SW480 (cell line): ENCODE measurements around the gene NABP1.
A peak's percentile ranks its signal among the peaks of the same experiment; 100 is the strongest.

Source experiments
- DNase-seq: peaks from one replicate; pipeline ENCODE4 v3.0.0-alpha.2; 2016; ENCODE audit warnings: low spot score

The NABP1 gene

GRCh38 chr2:191680639-191681038, 2.7 kb downstream of the NABP1 start:
- no peak for DNase-seq

- no peak for DNase-seq
Measured at GRCh38 chr2:191682126-191682525, 4.2 kb downstream of the NABP1 start.

- DNase-seq, result no peak
Measured at GRCh38 chr2:191686066-191686465, 8.1 kb downstream of the NABP1 start.

GRCh38 chr2:191686729-191687128, 8.8 kb downstream of the NABP1 start:
- DNase-seq, result no peak

GRCh38 chr2:191687867-191688266, 9.9 kb downstream of the NABP1 start:
- no peak for DNase-seq

GRCh38 chr2:191688934-191689695, 11.2 kb downstream of the NABP1 start:
- peak; percentile 70 for DNase-seq

GRCh38 chr2:191690327-191690726, 12.4 kb downstream of the NABP1 start:
- DNase-seq, result no peak

GRCh38 chr2:191691016-191691735, 13.2 kb downstream of the NABP1 start:
- DNase-seq, result peak; percentile 78

- DNase-seq, result no peak
Measured at GRCh38 chr2:191691898-191692297, 14.0 kb downstream of the NABP1 start.

GRCh38 chr2:191692502-191693115, 14.7 kb downstream of the NABP1 start:
- no peak for DNase-seq

GRCh38 chr2:191693166-191693565, 15.2 kb downstream of the NABP1 start:
- DNase-seq, result no peak

GRCh38 chr2:191693778-191694177, 15.8 kb downstream of the NABP1 start:
- no peak for DNase-seq

- DNase-seq, result no peak
Measured at GRCh38 chr2:191696001-191696400, 18.1 kb downstream of the NABP1 start.

GRCh38 chr2:191696966-191697365, 19.0 kb downstream of the NABP1 start:
- DNase-seq, result no peak

- no peak for DNase-seq
Measured at GRCh38 chr2:191697870-191698269, 19.9 kb downstream of the NABP1 start.

GRCh38 chr2:191699341-191699945, 21.5 kb downstream of the NABP1 start:
- no peak for DNase-seq

- DNase-seq, result no peak
Measured at GRCh38 chr2:191701029-191701428, 23.1 kb downstream of the NABP1 start.

- DNase-seq, result no peak
Measured at GRCh38 chr2:191701696-191702095, 23.8 kb downstream of the NABP1 start.

GRCh38 chr2:191703079-191703725, 25.3 kb downstream of the NABP1 start:
- no peak for DNase-seq

- no peak for DNase-seq
Measured at GRCh38 chr2:191705084-191705483, 27.1 kb downstream of the NABP1 start.

GRCh38 chr2:191705701-191706100, 27.8 kb downstream of the NABP1 start:
- no peak for DNase-seq

GRCh38 chr2:191706791-191707190, 28.9 kb downstream of the NABP1 start:
- DNase-seq, result no peak
